CD4-positive, alpha-beta T cell treated with Interleukin-15 for 4 hours (primary cell): ENCODE measurements around the gene COX6A2.
"Not testable (repeated sequence)": the region's sequence is repeated elsewhere in the genome, so short reads cannot be mapped to it uniquely, and the experiment has no call there.

Source experiments
- DNase-seq: peaks from one replicate; pipeline ENCODE4 v3.0.0-alpha.2; 2020; ENCODE audit warnings: low spot score

Gene COX6A2

GRCh38 chr16:31461921-31462804, 34.0 kb upstream of the COX6A2 start:
- DNase-seq: no peak

GRCh38 chr16:31461201-31461920, 33.2 kb upstream of the COX6A2 start:
- DNase-seq: no peak

- DNase-seq: peak; percentile 56
Observed at GRCh38 chr16:31460582-31461002, 32.4 kb upstream of the COX6A2 start.

GRCh38 chr16:31459687-31460581, 31.8 kb upstream of the COX6A2 start:
- peak; percentile 100 for DNase-seq

GRCh38 chr16:31458844-31459686, 30.9 kb upstream of the COX6A2 start, which contains the start of gene ARMC5:
ARMC5 (plus strand) TSS chr16:31459501; CDS start chr16:31459525, 24 bp downstream.
- peak; percentile 97 for DNase-seq

- peak; percentile 48 for DNase-seq
Observed at GRCh38 chr16:31458073-31458843, 30.1 kb upstream of the COX6A2 start.

- no peak for DNase-seq
Observed at GRCh38 chr16:31456988-31457360, 28.8 kb upstream of the COX6A2 start.

GRCh38 chr16:31455601-31456314, 27.6 kb upstream of the COX6A2 start:
- DNase-seq: peak; percentile 25

- no peak for DNase-seq
Observed at GRCh38 chr16:31453255-31454204, 25.4 kb upstream of the COX6A2 start.

- no peak for DNase-seq
Observed at GRCh38 chr16:31452631-31453106, 24.5 kb upstream of the COX6A2 start.

GRCh38 chr16:31451681-31452351, 23.7 kb upstream of the COX6A2 start:
- no peak for DNase-seq

GRCh38 chr16:31451201-31451600, 23.0 kb upstream of the COX6A2 start:
- DNase-seq: no peak

- DNase-seq: not testable (repeated sequence)
Observed at GRCh38 chr16:31445931-31446330, 17.8 kb upstream of the COX6A2 start.

- DNase-seq: no peak
Observed at GRCh38 chr16:31441956-31442355, 13.8 kb upstream of the COX6A2 start.

GRCh38 chr16:31440516-31441184, 12.5 kb upstream of the COX6A2 start:
- no peak for DNase-seq

GRCh38 chr16:31439519-31439918, 11.4 kb upstream of the COX6A2 start:
- DNase-seq: no peak

- not testable (repeated sequence) for DNase-seq
Observed at GRCh38 chr16:31439023-31439422, 10.9 kb upstream of the COX6A2 start.
